Measurements from ENCODE around the gene P2RY8. TPM values are rescaled to one million over a fixed set of nuclear protein-coding genes. Genes with fewer than 3 reads are reported as not detected.

Gene P2RY8
- total RNA-seq, 3 donors from 2014 or later = 0.87 to 2.0 (median 2.0) TPM

GRCh38 chrX:1444561-1445500 lies 92.2 kb downstream of the P2RY8 start:
- Histone ChIP-seq H3K4me3 (no peak overlapping the region), H3K36me3 (ENCODE audit: low read depth) (no peaks in the 10 kb centered on the region), H3K9me3 (peaks cover 5% of the 10 kb centered on the region), H3K4me1 (ENCODE audit: low read depth) (no peaks in the 10 kb centered on the region)
- DNase-seq = peak in 1 of 3 donors; percentile 5
- TF ChIP-seq CTCF (IDR thresholded peaks at IDR 0.05) = no peak
- intact Hi-C loops (cut with DNase I, micrococcal nuclease) = no loop called here
- ATAC-seq = no peak

DNA sequence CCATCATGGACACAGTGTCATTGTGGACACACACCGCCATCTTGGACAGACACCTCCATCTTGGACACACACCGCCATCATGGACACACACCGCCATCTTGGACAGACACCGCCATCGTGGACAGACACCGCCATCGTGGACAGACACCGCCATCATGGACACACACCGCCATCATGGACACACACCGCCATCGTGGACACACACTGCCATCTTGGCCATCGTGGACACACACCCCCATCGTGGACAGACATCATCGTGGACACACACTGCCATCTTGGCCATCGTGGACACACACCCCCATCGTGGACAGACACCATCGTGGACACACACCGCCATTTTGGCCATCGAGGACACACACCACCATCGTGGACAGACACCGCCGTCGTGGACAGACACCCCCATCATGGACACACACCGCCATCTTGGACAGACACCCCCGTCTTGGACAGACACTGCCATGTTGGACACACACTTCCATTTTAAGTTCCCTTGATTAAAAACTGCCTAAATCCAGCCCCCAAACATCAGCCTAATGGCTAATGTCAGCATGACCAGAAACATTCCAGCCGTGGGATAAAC lies 93.4 kb downstream of the P2RY8 start:
- Histone ChIP-seq H3K36me3 (ENCODE audit: low read depth) (no peaks in the 10 kb centered on the region), H3K4me1 (ENCODE audit: low read depth) (no peaks in the 10 kb centered on the region), H3K4me3 (no peak overlapping the region), H3K9me3 (peaks cover 5% of the 10 kb centered on the region)
- intact Hi-C loops (cut with DNase I, micrococcal nuclease) = no loop called here
- TF ChIP-seq CTCF (IDR thresholded peaks at IDR 0.05) = no peak
- ATAC-seq = no peak
- peak in 2 of 3 donors; percentile 14 to 25 for DNase-seq

DNA sequence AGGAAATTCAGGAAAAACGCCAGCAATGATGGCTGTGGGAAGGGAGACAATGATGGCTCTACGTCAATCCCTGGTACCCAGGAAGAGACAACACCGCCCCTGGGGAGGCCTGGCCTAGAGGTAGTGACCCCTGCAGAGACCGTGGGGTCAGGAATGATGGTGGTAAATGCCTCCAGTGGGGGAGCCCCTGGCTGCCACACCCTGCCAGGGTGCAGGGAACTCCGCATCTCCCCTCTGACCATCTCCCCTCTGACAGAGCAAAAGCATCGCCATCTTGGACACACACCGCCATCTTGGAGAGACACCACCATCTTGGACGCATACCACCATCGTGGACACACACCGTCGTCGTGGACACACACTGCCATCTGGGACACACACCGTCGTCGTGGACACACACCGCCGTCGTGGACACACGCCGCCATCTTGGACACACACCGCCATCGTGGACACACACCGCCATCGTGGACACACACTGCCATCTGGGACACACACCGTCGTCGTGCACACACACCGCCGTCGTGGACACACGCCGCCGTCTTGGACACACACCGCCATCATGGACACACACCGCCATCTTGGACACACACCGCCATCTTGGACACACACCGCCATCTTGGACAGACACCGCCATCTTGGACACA lies 94.1 kb downstream of the P2RY8 start:
- DNase-seq = peak in 2 of 3 donors; percentile 2 to 22
- intact Hi-C loops (cut with DNase I, micrococcal nuclease) = no loop called here
- Histone ChIP-seq H3K36me3 (ENCODE audit: low read depth) (no peaks in the 10 kb centered on the region), H3K4me3 (no peak overlapping the region), H3K4me1 (ENCODE audit: low read depth) (no peaks in the 10 kb centered on the region), H3K9me3 (peaks cover 5% of the 10 kb centered on the region)
- no peak for TF ChIP-seq CTCF (IDR thresholded peaks at IDR 0.05)
- ATAC-seq = no peak

DNA sequence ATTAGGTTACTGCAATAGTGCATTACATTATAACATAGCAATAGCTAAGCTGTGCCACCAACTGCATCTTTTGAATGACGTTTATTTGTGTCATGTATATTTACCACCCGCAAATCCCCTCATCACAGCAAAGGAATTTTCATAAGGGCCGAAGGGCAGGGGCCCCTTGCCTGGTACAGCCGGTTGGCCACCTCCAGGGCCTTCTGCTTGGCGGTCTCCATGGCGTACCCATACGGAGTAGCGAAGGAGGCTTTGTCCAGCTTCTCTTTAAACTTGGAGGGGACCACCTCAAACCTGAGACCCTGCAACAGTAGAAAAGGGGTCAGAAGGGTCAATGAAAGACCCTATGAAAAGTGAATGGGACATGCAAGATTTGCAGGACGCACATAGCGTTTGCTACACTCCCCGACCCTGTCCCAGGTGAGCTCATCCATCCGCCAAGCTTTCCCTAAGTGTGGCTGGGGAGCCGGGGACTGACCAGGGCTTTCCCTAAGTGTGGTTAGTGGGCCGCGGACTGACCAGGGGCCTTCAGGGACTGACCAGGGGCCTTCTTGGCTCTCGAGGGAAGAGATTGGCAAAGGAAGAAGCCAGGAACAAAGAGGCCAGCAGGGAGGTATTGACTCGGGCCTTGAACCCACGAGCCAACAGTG lies 94.8 kb downstream of the P2RY8 start:
- Histone ChIP-seq H3K4me3 (no peak overlapping the region), H3K9me3 (peaks cover 5% of the 10 kb centered on the region), H3K4me1 (ENCODE audit: low read depth) (no peaks in the 10 kb centered on the region), H3K36me3 (ENCODE audit: low read depth) (no peaks in the 10 kb centered on the region)
- ATAC-seq (no peak), DNase-seq (peak in 2 of 3 donors; percentile 9 to 17)
- intact Hi-C loops (cut with DNase I, micrococcal nuclease) = no loop called here
- no peak for TF ChIP-seq CTCF (IDR thresholded peaks at IDR 0.05)

DNA sequence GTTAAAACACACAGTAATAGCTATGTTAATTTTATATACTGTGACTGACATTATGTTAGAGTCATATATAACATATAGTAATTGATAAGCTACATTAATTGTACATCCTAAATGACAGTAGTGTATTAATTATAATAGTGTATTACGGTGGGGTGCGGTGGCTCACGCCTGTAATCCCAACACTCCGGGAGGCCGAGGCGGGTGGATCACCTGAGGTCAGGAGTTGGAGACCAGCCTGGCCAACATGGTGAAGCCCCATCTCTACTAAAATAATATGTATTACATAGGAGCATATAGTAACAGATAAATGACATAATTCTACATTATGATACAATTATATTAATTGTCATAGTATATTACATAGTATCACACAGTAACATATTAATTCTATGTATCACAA lies 96.5 kb downstream of the P2RY8 start:
- H3K4me3 ChIP-seq = no peak overlapping the region
- no peaks in the 10 kb centered on the region for H3K36me3 ChIP-seq (ENCODE audit: low read depth)
- H3K4me1 ChIP-seq (ENCODE audit: low read depth) = no peaks in the 10 kb centered on the region
- intact Hi-C loops (cut with DNase I, micrococcal nuclease) = no loop called here
- TF ChIP-seq CTCF (IDR thresholded peaks at IDR 0.05) = no peak
- ATAC-seq = no peak
- peak in 1 of 3 donors; percentile 3 for DNase-seq
- peaks cover 5% of the 10 kb centered on the region for H3K9me3 ChIP-seq

All from mucosa of descending colon (tissue), 3 donors.